Omental fat pad (tissue), 4 donors: Measurements from ENCODE around the gene SRRD. TPM values are rescaled to one million over a fixed set of nuclear protein-coding genes. Genes with fewer than 3 reads are reported as not detected.
"Not testable (repeated sequence)": the region's sequence is repeated elsewhere in the genome, so short reads cannot be mapped to it uniquely, and the experiment has no call there.

Experiments
- ATAC-seq: fragments of 150-250 bp; one replicate; pipeline ENCODE4 v1.9.1; 2016; ENCODE audit warnings: mild to moderate bottlenecking, moderate library complexity; ENCODE audit not compliant: low FRiP score
- DNase-seq: peaks from one replicate; pipeline ENCODE4 v3.0.0-alpha.2; 2019; ENCODE audit warnings: low spot score
- CTCF ChIP-seq, 3 donors: fragments of 450-650 bp; IDR thresholded peaks; one replicate each; pipeline ENCODE4 v1.5.1; 2016 to 2017; ENCODE audit warnings: antibody characterized with exemption in 3 of 3, mild to moderate bottlenecking in 3 of 3, moderate library complexity in 2 of 3
- total RNA-seq, 4 donors: library from RNA; depleted of rRNA; stranded (reverse); fragments of >200 nt; gene quantifications; one replicate each; pipeline ENCODE4 v1.1.0, GENCODE V29; 2016

SRRD gene
- total RNA-seq, 4 donors from 2014 or later = 9.8 to 22.1 (median 13.0) TPM

GRCh38 chr22:26527167-26527566, 43.5 kb downstream of the SRRD start:
- no peak for ATAC-seq
- no peak for TF ChIP-seq CTCF (IDR thresholded peaks at IDR 0.05)
- no peak for DNase-seq

DNA sequence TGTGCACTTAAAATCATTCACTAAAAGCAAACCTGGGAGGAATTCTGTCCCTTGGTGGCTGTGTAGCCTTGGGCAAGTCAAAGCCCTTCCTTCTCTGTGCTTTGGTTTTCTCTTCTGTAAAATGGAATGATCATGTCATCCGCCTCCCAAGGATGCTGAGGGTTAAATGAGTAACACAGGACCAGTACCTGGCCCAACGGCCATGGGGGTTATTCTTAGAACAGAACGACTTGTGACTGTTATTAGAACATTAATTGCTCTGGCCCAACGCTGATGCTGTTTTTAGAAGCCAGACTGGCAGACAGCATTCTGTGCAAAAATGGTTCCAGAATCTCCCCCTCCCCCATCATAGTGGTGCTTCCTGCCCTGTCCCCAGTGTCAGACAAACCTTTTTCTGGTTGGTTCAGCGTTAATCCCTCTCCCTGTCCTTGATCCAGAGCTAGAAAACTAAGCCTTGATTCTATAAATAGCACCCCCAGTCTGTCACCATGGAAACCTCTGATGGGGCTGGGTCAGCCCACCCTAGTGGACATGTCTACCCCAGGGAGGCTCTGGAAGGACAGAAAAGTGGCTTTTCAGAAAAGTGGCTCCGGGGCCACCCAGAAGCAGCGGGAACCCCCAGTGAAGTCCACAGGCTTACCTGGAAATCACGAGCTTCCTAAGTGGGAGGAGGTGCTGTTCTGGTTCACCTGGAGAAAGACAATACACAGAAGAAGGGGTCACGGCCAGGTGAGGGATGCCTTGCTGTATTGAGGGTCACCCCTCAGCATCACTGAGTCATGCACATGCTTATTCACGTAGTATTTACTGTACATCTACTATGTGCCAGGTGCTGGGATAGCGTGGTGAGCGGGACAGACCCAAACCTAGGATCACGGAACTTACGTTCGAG, 44.1 kb downstream of the SRRD start:
- DNase-seq (no peak), ATAC-seq (no peak)
- no peak for TF ChIP-seq CTCF (IDR thresholded peaks at IDR 0.05)

- DNase-seq, ATAC-seq: not testable (repeated sequence)
Observed at GRCh38 chr22:26528518-26528917, 44.8 kb downstream of the SRRD start.

- ATAC-seq = peak; percentile 31
Observed at GRCh38 chr22:26529345-26529744, 45.7 kb downstream of the SRRD start.

DNA sequence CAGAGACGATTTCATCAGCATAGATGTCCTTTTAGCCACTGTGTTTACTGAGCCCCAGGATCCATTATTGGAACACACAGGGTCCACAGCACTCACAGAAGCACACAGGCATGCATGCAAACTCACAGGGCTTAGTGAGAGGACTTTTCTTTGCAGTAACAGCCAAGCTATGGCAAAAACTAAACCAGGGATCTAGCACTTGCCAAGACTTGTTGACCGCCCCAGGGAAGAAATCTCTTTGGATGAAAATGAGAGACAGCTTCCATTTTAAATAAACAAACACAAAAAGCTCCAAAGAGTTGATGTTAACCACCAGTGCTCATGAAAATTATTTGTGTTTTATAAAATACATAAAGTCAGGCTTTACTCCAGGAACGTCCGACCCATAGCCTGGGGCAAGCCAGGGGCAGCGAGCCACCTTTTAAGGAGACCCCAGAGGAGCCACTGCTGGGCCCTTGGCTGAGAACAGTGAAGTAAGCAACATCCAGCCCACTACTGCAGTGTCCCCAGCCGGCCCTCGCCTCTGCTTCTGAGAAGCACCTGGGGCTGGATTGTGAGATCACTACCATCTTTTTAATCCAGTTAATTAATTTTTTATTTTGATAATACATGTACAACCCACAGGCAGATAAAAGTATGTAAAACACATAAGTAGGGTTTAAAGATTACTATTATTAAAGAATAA, 50.6 kb downstream of the SRRD start:
- ATAC-seq (no peak), DNase-seq (no peak)
- TF ChIP-seq CTCF (IDR thresholded peaks at IDR 0.05) = no peak

More at GRCh38 chr22:26529345-26529744, 45.7 kb downstream of the SRRD start:
- TF ChIP-seq CTCF (IDR thresholded peaks at IDR 0.05) = no peak
- DNase-seq = no peak

DNA sequence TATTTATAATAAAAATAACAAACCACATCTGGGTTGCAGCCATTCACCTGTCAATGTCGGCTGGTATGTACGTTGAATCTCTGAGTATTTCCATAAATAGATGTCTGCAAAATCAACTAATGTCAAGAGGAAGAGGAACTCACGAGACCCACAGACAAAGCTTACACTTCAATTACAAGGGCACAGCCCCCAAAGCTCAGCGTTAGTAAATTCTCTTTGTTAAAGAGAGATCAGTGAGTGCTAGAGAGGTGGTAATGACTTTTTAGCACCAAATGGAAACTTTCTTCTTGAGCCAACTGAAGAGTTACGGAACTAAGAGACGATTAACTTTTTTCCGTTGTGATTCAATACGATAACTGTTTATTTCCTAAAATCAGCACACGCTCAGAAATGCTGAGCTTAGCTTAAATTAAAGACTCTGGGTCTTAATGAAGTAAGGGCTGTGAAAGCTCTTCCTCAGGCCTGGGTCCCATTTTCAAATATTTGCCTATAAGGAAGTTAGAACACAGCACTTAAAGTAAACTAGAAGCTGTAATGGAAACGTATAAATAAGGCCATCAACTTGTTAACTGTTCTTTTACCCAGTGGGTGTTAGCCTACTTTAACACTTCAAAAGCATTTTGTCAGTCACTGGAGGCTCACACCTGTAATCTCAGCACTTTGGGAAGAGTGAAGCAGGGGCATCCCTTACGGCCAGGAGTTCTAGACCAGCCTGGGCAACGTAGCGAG, 51.4 kb downstream of the SRRD start:
- no peak for TF ChIP-seq CTCF (IDR thresholded peaks at IDR 0.05)
- DNase-seq (no peak), ATAC-seq (no peak)

GRCh38 chr22:26535603-26535908, 51.9 kb downstream of the SRRD start:
- ATAC-seq (no peak), DNase-seq (no peak)
- no peak for TF ChIP-seq CTCF (IDR thresholded peaks at IDR 0.05)
